Stimulated activated CD8-positive, alpha-beta memory T cell treated with anti-CD3 and anti-CD28 coated beads, Interleukin-15, amount 100 ng/mL, for 48 hours (primary cell): ENCODE results near the gene BHMT.
"Not testable (repeated sequence)": the region's sequence is repeated elsewhere in the genome, so short reads cannot be mapped to it uniquely, and the experiment has no call there.

Experiments used
- DNase-seq, 2 donors: peaks; one replicate each; pipeline ENCODE4 v3.0.0-alpha.2; 2020; ENCODE audit warnings: low read depth in 2 of 2

BHMT gene

DNA sequence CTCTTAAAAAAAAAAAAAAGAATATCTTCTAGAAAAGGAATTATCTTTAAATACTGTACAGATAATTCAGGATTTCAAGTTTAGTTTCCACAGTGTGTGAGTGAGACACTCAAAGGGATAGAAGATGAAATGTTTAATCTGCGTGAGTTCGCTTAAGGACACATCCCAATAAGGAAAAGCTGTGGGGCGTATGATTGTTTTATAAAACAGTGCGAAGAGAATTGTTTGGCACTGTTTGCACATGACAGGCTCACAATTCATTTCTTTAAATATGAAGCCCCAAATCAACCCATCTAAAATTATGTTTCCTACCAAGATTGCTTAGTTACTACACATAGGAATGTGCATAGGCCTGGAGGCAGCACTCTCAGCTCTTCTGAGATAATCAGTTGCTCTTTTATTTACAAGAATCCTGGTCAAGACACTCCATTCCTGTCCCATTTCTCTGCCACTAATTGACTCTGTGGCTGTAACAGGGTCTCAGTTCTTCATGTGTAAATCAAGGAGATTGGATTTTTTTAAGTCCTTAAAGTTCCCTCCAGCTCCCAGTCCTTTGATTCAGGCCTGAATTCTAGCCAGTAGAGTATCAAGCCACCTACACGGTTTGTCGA is 60.1 kb downstream of the BHMT start:
- DNase-seq, result no peak

DNA sequence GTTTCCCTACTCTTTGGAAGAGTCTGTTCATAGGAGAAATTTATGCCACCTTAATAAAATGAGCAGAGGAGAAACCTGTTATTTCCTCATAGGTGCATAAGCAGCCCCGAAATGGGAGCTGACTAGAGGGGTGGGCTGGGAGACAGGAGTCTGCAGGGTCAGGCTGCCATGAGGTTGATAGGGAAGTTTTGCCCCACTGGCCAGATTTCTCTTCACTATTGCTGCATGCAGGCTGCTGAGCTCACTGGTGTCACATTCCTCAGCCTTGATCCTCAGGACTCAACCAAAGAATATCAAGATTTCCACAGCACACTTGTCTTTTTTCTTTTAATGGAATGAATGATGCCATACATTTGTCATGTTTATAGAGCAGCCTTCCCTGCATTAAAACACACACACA is 60.7 kb downstream of the BHMT start:
- no peak for DNase-seq

DNA sequence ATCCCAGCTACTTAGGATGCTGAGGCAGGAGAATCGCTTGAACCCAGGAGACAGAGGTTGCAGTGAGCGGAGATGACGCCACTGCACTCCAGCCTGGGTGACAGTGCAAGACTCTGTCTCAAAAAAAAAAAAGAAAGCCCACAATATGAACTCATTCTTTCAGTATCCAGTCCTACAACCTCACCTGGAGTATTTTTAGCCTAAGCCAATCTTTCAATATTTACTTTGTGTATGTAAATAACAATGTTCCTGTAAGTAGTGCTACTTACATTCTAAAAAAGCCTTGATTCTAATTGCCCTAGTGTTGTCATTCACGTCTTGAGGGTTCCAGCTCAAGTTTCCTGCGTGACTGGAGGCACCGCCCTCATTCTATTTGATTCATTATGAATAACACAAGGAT is 62.0 kb downstream of the BHMT start:
- no peak for DNase-seq

DNA sequence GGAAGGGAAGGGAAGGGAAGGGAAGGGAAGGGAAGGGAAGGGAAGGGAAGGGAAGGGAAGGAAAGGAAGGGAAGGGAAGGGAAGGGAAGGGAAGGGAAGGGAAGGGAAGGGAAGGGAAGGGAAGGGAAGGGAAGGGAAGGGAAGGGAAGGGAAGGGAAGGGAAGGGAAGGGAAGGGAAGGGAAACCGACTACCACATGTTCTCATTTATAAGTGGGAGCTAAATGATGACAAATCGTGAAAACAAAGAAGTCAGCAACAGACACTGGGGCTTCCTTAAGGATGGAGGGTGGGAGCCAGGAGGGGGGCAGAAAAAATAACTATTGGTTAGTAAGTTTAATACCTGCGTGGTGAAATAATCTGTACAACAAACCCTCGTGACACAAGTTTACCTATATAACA is 68.8 kb downstream of the BHMT start:
- not testable (repeated sequence) for DNase-seq

DNA sequence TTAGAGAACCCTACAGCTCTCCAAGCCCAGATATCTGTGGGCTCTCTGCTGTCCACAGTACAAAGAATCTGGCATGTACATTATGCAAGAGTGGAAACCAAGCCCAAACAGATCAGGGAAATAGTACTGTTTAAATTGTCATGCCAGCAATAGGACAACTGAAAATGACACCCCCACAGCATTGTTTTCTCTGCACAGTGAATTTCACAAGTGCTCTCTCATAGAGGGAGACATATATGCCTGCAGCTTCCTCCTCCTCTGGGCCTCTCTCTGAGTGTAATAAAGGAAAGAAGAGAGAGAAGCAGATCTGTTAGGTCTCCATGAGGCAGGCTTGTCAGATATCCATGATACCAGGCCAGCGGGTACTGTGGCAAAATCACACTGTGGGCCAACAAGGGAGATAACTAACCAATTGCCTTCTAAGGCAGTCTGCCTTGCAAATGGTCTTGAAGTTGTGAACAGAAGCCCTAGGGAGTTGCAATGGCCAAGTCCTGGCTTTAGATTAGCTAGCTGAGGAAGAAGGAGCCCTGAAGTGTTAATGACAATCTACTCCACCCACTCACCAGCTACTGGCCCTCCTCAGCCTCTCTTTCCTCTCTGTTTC is 69.9 kb downstream of the BHMT start:
- no peak for DNase-seq
